Suprapubic skin (tissue), 4 donors: ENCODE data around the gene SATB1.

Experiments used
- CTCF ChIP-seq, 2 donors: fragments of 200-600 bp in 1 of 2; fragments of 450-650 bp in 1 of 2; sonication (generic) in 1 of 2; IDR thresholded peaks; one replicate each; pipeline ENCODE4 v1.5.1; 2016 to 2019; ENCODE audit warnings: antibody characterized with exemption in 2 of 2, mild to moderate bottlenecking in 1 of 2, moderate library complexity in 1 of 2
- POLR2A ChIP-seq, 2 donors: fragments of 450-650 bp; IDR thresholded peaks; one replicate each; pipeline ENCODE4 v1.6.1; 2017; ENCODE audit warnings: antibody characterized with exemption in 2 of 2, mild to moderate bottlenecking in 2 of 2, moderate library complexity in 2 of 2
- POLR2AphosphoS5 ChIP-seq, 3 donors: sonication (generic); formaldehyde crosslinking; IDR thresholded peaks; one replicate each; pipeline ENCODE4 v1.6.1; 2017; ENCODE audit warnings: antibody characterized with exemption in 3 of 3

GRCh38 chr3:18351823-18352744 is 73.1 kb downstream of the SATB1 start:
- TF ChIP-seq CTCF (IDR thresholded peaks at IDR 0.05), result no peak
- no peak for TF ChIP-seq POLR2A (IDR thresholded peaks at IDR 0.05)
- no peak for TF ChIP-seq POLR2AphosphoS5 (IDR thresholded peaks at IDR 0.05)
